Limb (tissue), 2 donors: ENCODE data around the gene C2CD3.
"Not testable (repeated sequence)": the region's sequence is repeated elsewhere in the genome, so short reads cannot be mapped to it uniquely, and the experiment has no call there.

ENCODE experiments used
- DNase-seq, 2 donors: peaks; one replicate each; pipeline ENCODE4 v3.0.0-alpha.2; 2016; ENCODE audit errors: extremely low spot score in 2 of 2

C2CD3 gene

DNA sequence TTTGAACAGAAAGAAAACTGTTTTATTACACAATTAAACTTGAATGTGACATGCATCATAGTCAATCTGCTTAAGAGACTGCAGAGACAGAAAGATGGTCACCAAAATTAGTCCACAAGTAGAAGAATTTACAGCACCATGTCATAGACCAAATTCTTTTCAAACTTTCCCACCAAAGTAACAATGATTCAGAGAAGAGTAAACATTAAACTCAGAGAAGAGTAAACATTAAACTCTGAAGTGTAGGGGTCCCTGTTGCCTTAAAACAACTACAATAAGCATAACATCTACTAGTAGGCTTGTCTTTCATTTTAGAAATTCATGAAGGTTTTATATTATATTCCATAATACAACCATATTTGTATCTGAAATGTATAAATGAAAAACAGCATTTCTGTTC lies 104.1 kb downstream of the C2CD3 start:
- not testable (repeated sequence) for DNase-seq

GRCh38 chr11:74065534-74065933 lies 105.3 kb downstream of the C2CD3 start:
- not testable (repeated sequence) for DNase-seq

GRCh38 chr11:74063628-74064027 lies 107.2 kb downstream of the C2CD3 start:
- DNase-seq: not testable (repeated sequence)

- DNase-seq: not testable (repeated sequence)
Measured at GRCh38 chr11:74061599-74061998, 109.2 kb downstream of the C2CD3 start.

- DNase-seq: no peak
Measured at GRCh38 chr11:74057249-74058151, 113.3 kb downstream of the C2CD3 start.

DNA sequence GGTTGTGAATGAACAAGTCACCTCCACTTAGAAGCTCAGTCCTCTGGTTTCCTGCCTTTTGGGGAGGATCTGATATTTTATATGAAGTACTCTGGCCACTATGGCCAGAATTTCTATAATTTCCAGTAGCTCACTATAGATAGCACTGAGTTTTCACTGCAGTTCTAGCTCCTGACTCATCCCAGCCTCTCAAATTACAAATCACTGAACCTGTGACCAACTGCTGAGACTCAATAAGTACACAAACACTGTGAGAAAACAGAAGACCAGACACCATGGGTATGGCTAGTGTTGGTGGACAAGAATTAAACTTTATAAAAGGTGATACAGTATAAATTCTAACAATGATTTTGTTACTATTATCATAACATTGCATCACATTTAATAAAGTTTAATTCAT lies 114.9 kb downstream of the C2CD3 start:
- no peak for DNase-seq

DNA sequence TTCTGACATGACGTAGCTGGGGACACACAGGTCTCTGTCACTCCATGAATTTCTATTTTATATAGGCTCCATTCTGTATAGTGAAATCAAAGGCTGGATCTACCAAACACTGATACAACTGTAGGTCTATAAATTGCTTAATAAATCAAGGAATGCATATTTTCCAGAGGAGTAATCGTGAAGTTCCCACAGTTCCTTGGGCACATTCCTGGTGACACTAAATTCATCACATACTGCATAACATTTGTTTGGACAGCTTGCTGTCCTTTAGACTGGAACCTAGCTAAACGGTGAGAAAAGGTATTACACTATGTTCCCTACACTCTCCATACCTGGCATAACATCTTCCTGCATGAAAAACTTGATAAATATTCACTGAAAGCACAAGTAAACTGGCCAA lies 120.3 kb downstream of the C2CD3 start:
- DNase-seq: no peak

DNA sequence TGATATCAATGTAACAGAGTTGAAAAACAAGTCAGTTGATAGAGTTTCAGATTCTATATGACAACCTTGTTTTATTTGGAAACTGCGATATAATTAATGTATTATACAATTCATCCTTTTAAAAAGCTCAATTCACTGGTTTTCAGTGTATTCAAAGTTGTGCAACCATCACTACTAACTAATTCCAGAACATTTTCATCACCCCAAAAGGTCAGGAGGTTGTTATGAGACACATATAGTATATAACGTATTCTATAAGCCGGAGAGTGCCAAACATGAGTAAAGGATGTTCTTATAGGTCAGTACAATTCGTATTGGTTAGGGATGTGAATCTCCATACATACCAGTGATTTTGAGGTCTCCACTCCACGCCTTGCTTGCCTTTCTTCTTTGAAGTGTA lies 121.8 kb downstream of the C2CD3 start:
- no peak for DNase-seq

DNA sequence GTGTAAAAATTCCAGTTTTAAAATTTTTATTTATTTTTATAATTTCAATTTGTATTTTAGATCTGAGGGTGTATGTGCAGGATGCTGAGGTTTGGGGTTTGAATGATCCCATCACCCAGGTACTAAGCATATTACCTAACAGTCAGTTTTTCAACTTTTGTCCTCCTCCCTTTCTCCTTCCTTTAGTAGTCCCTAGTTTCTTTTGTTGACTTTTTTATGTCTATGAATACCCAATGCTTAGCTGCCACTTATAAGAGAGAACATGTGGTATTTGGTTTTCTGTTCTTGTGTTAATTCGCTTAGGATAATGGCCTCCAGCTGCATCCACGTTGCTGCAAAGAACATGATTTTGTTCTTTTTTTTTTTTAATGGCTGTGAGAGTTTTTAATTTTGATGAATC lies 126.3 kb downstream of the C2CD3 start:
- no peak for DNase-seq

- no peak for DNase-seq
Measured at GRCh38 chr11:74043450-74043849, 127.4 kb downstream of the C2CD3 start.

GRCh38 chr11:74037309-74037708 lies 133.5 kb downstream of the C2CD3 start:
- DNase-seq: no peak

DNA sequence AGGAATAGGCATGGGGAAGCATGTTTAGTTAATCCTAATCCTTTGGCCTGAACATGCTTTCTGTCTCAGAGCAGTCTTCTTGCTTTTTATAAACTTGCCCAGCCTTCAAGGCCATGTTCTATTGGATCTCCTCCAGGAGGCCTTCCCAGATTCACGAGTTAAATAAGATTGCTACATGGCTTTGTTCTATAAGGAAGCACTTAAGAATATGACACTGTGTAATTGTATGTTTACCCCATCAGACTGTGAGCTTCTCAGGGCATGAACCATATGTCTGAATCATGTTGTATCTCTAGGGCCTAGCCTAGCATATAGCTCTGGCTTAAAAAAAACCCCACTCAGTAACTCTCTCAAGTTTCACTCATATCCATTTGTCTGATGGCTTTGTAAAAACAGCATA lies 135.5 kb downstream of the C2CD3 start:
- DNase-seq: no peak

DNA sequence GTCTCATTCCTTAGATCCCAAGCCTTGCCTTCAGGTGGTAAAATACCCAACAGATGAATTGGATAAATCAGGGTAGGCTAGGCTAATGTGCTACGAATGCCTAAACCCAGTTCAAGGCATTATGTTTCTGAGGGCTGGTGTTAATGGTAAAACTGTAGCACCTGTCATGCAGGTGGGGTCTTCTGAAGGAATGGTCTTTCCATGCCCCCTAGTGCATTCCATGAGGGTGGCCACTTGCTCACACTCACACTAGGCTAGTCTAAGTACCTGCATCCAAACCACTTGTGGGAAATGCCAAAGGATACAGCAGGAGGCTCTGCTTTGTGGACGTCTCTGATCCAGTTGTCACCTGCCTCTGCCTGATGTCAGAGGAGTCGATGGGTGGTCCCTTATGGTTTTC lies 137.8 kb downstream of the C2CD3 start:
- DNase-seq: no peak

GRCh38 chr11:74030723-74031676 lies 139.8 kb downstream of the C2CD3 start:
- DNase-seq: no peak

GRCh38 chr11:74025467-74026166 lies 145.2 kb downstream of the C2CD3 start:
- DNase-seq: no peak

GRCh38 chr11:74024261-74025029 lies 146.4 kb downstream of the C2CD3 start:
- DNase-seq: no peak

GRCh38 chr11:74023276-74023675 lies 147.5 kb downstream of the C2CD3 start:
- no peak for DNase-seq

DNA sequence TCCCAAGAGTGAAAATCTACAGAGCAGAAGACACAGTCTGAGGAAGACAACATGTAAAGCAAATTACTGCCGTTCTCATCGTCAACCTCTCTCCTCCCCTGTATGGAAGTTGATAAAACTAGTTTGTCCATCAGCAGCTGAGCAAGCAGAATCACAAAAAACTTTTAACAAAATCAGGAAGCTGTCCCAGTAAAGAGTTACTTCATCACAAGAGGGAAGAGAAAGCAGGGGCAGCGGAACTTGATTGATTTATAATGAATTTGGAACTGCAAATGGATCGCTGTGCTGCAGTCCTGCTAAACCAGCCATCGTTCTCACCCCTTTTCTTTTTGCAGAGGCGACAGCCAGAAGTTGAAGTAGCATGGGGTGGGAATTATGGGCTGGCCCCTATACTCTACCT lies 148.3 kb downstream of the C2CD3 start:
- no peak for DNase-seq

- no peak for DNase-seq
Measured at GRCh38 chr11:74021998-74022397, 148.8 kb downstream of the C2CD3 start.

- DNase-seq: no peak
Measured at GRCh38 chr11:74020539-74020938, 150.3 kb downstream of the C2CD3 start.

GRCh38 chr11:74019860-74020259 lies 150.9 kb downstream of the C2CD3 start:
- no peak for DNase-seq
